Fibroblast of villous mesenchyme (primary cell): Measurements from ENCODE around the gene LYSMD4. TPM values are rescaled to one million over a fixed set of nuclear protein-coding genes. Genes with fewer than 3 reads are reported as not detected.

Experiments
- DNase-seq: peaks from one replicate; pipeline ENCODE4 v3.0.0-alpha.2; 2010; ENCODE audit warnings: low read depth
- H3K4me3 ChIP-seq: 2 replicates; pipeline ENCODE4 v1.5.1; 2011; ENCODE audit warnings: low read depth, mild to moderate bottlenecking, low read length
- CTCF ChIP-seq: IDR thresholded peaks from 2 replicates; pipeline ENCODE4 v1.5.1; 2012; ENCODE audit warnings: low read depth, mild to moderate bottlenecking, low read length; ENCODE audit not compliant: insufficient read depth
- total RNA-seq: library from RNA; depleted of rRNA; stranded (reverse); fragments of >200 nt; gene quantifications from 2 replicates; pipeline ENCODE4 v1.2.3, GENCODE V29; 2012

Gene LYSMD4
- total RNA-seq, 1 donor = 7.8 TPM

GRCh38 chr15:99722406-99722805, 10.8 kb downstream of the LYSMD4 start:
- DNase-seq = no peak
- no peak overlapping the region for H3K4me3 ChIP-seq
- TF ChIP-seq CTCF = no peak

- no peak for TF ChIP-seq CTCF
- DNase-seq = no peak
- no peak overlapping the region for H3K4me3 ChIP-seq
Observed at GRCh38 chr15:99721896-99722295, 11.3 kb downstream of the LYSMD4 start.

GRCh38 chr15:99721104-99721778, 12.0 kb downstream of the LYSMD4 start:
- no peak for TF ChIP-seq CTCF
- no peak for DNase-seq
- H3K4me3 ChIP-seq = no peak overlapping the region

GRCh38 chr15:99720533-99720932, 12.7 kb downstream of the LYSMD4 start:
- H3K4me3 ChIP-seq = no peak overlapping the region
- no peak for TF ChIP-seq CTCF

GRCh38 chr15:99719096-99719541, 14.1 kb downstream of the LYSMD4 start:
- peak; percentile 71 for DNase-seq
- H3K4me3 ChIP-seq = no peak overlapping the region
- TF ChIP-seq CTCF = no peak

More at GRCh38 chr15:99720533-99720932, 12.7 kb downstream of the LYSMD4 start:
- DNase-seq = no peak

- no peak overlapping the region for H3K4me3 ChIP-seq
- TF ChIP-seq CTCF = no peak
- DNase-seq = no peak
Observed at GRCh38 chr15:99718421-99718820, 14.8 kb downstream of the LYSMD4 start.
